Measurements from ENCODE around the gene ZC3H7B.

ZC3H7B gene

GRCh38 chr22:41352058-41352457 lies 50.7 kb downstream of the ZC3H7B start:
- H3K27me3 ChIP-seq = no peaks in the 10 kb centered on the region
- no peaks in the 10 kb centered on the region for H3K9me3 ChIP-seq
- H3K4me1 ChIP-seq (ENCODE audit: control insufficient read depth in 1 of 2, insufficient read depth in 1 of 2, low read depth in 1 of 2, low read length in 1 of 2) = no peaks in the 10 kb centered on the region
- peaks cover 99% of the 10 kb centered on the region for H3K36me3 ChIP-seq
- H3K4me3 ChIP-seq (ENCODE audit: low read depth in 1 of 2, low read length in 1 of 2) = no peak overlapping the region
- no peak for TF ChIP-seq CTCF (IDR thresholded peaks at IDR 0.05)
- H3K27ac ChIP-seq = no peak overlapping the region

- Histone ChIP-seq H3K36me3 (peaks cover 95% of the 10 kb centered on the region), H3K4me1 (ENCODE audit: control insufficient read depth in 1 of 2, insufficient read depth in 1 of 2, low read depth in 1 of 2, low read length in 1 of 2) (no peaks in the 10 kb centered on the region), H3K27me3 (no peaks in the 10 kb centered on the region), H3K27ac (no peak overlapping the region), H3K4me3 (ENCODE audit: low read depth in 1 of 2, low read length in 1 of 2) (no peak overlapping the region), H3K9me3 (no peaks in the 10 kb centered on the region)
- TF ChIP-seq CTCF (IDR thresholded peaks at IDR 0.05) = no peak
These were observed 52.7 kb downstream of the ZC3H7B start for GRCh38 chr22:41353862-41354575.

- Histone ChIP-seq H3K9me3 (no peaks in the 10 kb centered on the region), H3K4me1 (ENCODE audit: control insufficient read depth in 1 of 2, insufficient read depth in 1 of 2, low read depth in 1 of 2, low read length in 1 of 2) (no peaks in the 10 kb centered on the region), H3K36me3 (peaks cover 85% of the 10 kb centered on the region), H3K4me3 (ENCODE audit: low read depth in 1 of 2, low read length in 1 of 2) (no peak overlapping the region), H3K27me3 (no peaks in the 10 kb centered on the region), H3K27ac (no peak overlapping the region)
- no peak for TF ChIP-seq CTCF (IDR thresholded peaks at IDR 0.05)
These were observed 53.7 kb downstream of the ZC3H7B start for GRCh38 chr22:41354979-41355378.

- Histone ChIP-seq H3K9me3 (no peaks in the 10 kb centered on the region), H3K36me3 (peaks cover 76% of the 10 kb centered on the region), H3K27ac (no peak overlapping the region), H3K4me1 (ENCODE audit: control insufficient read depth in 1 of 2, insufficient read depth in 1 of 2, low read depth in 1 of 2, low read length in 1 of 2) (no peaks in the 10 kb centered on the region), H3K27me3 (no peaks in the 10 kb centered on the region), H3K4me3 (ENCODE audit: low read depth in 1 of 2, low read length in 1 of 2) (no peak overlapping the region)
- no peak for TF ChIP-seq CTCF (IDR thresholded peaks at IDR 0.05)
These were observed 54.6 kb downstream of the ZC3H7B start for GRCh38 chr22:41355895-41356294.

- TF ChIP-seq CTCF (IDR thresholded peaks at IDR 0.05) = no peak
- Histone ChIP-seq H3K36me3 (peaks cover 70% of the 10 kb centered on the region), H3K9me3 (no peaks in the 10 kb centered on the region), H3K4me1 (ENCODE audit: control insufficient read depth in 1 of 2, insufficient read depth in 1 of 2, low read depth in 1 of 2, low read length in 1 of 2) (no peaks in the 10 kb centered on the region), H3K27me3 (no peaks in the 10 kb centered on the region), H3K27ac (no peak overlapping the region), H3K4me3 (ENCODE audit: low read depth in 1 of 2, low read length in 1 of 2) (no peak overlapping the region)
These were observed 55.2 kb downstream of the ZC3H7B start for GRCh38 chr22:41356430-41357028.
